NCI-H2196 (cell line): ENCODE data around the gene CRELD2.

ENCODE experiments used
- DNase-seq: peaks from one replicate; lab custom pipeline; 2025; ENCODE audit not compliant: unreplicated experiment; lab: John Stamatoyannopoulos, UW

CRELD2 gene

DNA sequence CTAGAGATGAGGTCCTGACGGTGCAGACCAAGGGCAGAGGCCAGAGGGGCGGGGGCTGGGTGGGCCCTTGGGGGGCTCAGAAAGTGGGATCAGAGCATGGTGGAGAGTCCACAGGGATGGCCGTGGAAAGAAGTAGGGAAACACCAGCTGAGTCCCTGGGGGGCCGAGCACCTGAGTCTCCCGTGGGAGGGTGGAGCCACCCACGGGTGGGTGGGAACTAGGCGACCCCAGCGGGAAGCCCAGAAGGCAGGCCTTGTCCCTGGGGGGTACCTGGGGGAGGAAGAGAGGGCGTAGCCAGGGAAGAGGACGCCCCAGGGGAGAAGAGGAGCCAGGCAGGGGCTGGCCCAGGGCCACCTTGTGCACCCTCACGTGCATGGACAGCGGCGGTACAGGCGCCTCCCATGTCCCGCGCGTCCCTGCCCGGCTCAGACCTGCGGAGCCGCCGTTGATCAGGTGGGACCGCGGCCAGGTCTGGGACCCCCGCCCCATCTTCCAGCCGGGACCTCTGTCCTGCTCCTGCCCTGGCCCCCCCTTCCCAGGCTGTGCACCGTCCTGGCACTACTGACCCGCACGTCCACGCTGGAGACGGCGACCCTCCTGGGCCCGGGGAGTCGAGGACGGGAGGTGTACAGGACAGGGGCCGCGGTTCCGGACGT, 10.2 kb downstream of the CRELD2 start:
- no peak for DNase-seq

DNA sequence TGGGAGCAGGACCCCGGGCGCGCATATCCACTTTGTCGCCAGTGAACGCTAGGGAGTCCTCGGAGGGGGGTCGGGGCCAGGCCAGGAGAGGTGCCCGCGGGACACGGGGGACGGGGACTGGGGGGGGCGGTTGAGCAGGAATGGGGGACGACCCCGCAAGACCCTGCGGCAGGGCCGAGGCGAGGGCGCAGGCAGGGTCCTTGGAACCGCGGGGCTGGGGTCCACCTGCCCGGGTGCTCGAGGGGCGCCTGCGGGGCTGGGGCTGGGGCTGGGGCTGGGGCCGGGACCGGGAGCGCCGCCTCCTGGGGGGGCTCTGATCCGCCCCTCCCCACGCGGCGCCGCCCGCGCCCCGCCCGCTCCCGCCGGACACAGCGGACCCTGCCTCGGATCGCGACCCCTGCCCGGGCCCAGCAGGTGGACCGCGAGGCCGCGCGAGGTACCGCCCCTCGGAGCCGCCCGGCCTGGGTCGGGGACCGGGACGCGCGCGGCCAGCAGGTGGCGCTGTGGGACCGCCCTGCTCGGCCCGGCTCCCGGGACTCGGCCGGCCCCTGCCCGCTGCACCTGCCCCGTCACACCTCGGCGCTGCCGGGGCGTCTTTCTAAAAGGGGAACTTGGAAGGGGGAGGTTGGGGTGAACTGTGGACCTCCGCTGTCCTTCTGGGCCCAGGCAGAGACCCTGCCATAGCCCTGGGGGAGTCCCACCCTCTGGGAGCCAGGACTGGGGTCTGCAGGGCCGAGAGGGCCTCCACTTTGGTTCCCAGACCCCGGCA, 11.0 kb downstream of the CRELD2 start:
- peak; percentile 48 for DNase-seq

DNA sequence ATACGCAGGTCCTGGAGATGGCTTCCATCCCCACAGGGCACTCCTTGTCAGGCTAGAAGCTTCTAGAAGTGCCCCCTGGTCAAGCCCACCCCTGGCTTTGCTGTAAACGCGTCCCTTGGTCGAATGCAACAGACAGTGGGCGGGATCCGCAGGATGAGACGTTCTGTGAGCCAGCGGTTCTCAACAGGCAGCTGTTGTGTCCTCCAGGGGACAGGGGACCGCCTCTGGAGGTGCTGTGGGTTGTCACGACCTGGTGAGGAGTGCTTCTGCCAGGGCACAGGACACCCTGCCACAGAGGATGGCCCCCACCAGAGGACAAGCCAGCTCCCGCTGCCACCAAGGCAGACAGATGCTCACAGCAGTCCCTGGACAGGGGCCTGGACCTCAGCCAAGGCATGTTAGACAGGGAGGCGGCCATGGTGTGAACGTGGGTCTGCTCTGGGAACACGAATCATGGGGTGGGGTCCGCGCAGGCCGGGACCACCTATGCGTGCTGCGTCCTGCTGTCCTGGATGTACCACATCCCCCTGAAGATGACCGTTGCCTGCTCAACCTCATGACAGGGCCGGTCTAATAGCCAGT, 11.7 kb downstream of the CRELD2 start:
- DNase-seq: no peak

DNA sequence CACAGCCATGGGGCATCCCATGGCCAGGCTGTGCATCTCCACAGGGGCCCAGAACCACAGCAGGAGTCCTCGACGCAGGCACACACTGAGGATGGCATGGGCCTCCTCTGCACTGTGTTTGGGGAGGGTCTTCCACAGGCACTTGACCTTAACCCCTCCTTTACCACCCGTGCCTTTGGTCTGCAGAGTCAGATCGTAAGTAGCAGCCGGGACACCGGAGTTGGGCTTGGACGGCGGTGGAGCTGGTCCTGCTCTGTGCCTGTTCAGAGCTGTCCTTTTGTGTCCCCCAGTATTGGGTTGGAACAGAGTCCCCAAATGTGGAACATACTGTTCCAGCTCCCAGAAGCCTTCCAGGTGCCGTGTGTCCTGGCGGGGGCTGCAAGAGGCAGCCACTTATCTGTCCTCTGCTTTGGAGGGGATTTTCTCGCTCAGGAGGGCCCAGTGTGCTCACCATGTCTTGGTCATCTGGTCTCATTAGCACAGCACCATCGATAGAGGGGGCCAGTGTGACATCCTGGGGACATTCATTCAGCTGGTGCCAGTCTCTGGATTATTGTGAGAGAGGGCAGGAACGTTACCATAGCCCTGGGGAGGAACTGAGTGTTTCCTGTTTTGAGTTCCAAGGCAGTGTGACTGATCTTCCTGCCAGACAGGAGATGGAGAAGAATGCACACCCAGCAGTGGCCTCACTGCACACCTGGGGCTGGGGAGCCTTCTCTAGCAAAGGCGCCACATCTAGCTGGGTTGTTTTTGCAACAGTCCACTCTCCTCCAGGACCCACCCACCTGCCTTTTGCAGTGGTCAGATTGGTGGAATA, 12.4 kb downstream of the CRELD2 start:
- DNase-seq: peak; percentile 26

DNA sequence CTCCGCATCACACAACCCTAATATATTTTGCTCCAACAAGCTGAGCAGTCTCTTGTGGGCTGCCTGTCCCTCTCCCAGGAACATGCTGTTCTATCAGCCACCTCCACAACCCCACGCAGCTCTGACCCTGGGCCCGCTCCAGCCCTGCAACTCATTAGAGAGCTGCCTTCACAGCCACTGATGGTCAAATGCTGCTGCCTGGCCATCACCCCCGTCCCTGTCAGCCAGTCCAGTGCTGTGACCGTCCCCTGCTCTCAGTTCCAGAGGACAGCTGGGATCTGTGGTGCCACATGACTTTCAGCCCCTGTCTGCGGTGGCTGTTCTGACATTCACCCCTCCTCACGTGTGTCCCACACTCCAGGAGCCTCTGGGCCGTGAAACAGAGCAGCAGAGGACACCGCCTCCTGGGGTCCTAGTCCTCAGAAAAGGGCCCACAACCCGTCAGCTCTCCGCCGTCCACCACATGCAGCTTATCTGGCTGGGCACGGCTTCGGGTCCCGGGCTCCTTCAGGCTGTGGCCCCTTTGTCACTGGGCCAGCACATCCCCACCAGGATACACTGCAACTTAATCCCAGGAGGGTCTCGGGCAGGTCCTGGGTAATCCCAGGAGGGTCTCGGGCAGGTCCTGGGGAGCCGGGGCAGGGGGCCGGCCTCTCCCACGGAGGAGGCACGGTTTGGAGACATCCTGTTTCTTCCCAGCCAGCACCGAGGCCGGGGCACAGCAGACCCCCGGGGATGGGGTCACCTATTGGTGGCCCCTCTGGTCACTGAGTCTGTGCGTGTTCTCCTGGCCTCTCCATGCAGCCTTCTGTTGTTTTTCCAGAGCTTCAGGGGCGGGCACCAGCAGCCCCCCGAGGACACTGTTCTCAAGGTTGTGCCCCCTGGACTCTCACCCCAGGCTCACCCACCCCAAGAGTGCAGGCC, 15.1 kb downstream of the CRELD2 start:
- no peak for DNase-seq

DNA sequence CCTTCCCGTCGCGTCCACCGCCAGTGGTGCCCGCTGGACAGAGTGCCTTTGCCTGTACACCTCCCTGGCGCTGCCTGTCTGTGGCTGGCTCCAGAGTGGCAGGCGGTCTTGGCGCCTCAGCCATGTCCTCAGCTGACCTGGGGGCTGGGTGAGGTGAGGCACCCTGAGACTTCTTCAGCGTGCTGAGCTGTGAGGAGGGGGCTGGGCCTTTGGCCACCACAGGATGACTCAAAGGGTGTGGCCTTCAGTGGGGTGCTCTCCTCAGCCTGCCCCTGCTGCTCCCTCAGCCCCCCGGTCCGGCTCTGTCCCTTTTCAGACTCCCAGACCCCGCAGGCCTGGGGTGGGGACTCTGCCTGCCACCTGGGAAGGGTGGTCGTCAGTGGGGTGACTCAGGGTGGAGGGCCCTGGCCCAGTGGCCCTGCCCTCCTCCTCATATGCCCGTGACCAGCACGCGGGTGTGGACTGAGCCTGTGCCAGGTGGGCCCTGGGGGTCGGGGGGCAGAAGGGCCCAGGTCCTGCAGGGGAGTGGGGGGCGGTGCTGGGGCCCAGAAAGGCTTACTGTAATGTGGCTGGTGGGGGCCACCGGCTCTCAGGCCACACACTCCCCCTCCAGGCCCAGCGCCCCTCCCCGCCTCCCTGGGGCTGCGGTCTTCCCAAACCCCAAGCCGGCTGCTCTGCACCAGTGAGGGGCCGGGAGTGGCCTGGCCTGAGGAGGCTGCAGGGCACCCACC, 15.9 kb downstream of the CRELD2 start:
- DNase-seq: no peak

DNA sequence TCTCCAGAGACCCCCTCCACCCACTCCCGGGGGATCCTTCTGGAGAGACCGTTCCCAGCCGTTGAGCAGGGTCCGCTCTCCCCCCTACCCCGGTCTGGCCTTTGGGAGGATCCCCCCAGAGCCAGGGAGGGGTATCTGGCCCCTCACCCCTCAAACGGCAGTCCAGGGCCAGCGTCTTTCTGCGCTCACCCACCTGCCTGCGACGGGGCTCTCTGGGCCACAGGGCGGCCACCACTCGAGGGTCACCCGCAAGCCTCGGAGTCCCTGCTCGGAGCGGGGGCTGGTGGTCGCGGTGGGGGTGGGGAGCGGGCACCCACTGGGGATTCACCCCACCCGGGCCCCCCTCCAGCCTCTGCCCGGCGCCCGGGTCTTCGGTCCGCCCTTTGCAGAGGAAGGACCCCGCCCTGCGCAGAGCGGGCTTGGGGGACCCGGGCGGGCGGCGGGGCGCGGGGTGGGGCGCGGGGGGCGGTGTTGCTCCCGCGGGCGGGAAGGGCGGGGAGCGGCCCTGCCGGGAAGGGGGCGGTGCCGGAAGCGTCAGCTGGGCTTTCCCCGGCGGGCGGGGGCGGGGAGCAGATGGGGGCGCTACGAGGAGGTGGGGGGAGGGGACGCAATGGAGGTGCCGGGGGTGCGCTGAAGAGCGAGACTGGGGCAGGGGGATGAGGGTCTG, 16.6 kb downstream of the CRELD2 start:
- DNase-seq: peak; percentile 42

DNA sequence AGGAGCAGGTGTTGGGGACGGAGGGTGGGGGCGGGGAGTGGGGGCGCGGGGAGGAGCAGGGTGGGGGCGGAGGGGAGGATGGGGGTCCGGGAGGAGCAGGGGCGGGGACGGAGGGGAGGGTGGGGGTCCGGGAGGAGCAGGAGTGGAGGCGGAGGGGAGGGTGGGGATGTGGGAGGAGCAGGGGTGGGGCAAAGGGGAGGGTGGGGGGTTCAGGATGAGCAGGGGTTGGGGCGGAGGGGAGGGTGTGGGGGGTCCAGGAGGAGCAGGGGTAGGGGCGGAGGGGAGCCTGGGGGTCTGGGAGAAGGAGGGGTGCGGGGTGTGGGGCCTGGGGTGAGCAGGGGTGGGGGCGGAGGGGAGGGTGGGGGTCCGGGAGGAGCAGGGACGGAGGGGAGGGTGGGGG, 17.1 kb downstream of the CRELD2 start:
- no peak for DNase-seq

DNA sequence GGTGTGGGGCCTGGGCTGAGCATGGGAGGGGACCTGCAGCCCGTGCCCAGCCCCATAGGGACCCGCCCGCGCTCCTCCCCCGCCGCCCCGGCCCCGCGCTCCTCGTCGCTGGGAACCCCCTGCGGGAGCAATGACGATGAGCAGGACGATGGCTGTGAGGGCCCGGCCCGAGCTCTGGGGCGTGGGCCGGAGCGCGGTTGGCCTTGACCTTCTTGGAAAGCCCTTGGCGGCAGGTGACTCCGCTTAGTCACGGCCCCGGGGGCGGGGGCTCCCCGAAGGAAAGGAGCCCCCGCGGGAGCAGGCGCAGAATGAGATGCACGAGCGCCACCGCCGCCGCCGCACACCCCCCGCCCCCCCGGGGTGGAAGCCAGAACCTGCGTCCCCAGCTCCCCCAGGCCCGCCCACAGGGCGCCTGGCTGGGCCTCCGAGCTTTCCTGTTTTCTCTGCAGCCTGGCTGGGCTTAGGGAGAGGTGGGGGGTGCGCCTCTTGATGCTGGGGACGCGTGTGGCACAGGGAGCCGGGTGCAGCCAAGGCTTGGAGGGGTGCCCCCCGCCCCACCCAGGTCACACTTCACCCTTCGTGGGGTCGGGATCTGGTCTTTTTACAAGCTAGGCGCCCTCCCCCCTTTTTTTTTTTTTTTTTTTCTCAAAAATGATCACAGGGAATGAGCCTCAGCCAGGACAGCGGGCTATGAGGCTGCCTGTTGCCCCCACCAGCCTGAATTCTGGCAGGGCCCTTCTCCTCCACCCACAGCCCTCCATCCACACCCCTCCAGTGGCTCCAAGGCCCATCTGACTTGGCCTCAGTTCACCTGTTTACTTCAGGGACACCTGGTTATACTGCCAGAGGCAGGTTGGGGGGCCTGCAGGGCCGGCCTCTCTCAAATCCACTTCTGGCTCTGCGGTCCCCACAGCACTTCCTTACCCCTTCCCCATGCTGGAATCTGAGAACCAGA, 17.9 kb downstream of the CRELD2 start:
- peak; percentile 94 for DNase-seq

DNA sequence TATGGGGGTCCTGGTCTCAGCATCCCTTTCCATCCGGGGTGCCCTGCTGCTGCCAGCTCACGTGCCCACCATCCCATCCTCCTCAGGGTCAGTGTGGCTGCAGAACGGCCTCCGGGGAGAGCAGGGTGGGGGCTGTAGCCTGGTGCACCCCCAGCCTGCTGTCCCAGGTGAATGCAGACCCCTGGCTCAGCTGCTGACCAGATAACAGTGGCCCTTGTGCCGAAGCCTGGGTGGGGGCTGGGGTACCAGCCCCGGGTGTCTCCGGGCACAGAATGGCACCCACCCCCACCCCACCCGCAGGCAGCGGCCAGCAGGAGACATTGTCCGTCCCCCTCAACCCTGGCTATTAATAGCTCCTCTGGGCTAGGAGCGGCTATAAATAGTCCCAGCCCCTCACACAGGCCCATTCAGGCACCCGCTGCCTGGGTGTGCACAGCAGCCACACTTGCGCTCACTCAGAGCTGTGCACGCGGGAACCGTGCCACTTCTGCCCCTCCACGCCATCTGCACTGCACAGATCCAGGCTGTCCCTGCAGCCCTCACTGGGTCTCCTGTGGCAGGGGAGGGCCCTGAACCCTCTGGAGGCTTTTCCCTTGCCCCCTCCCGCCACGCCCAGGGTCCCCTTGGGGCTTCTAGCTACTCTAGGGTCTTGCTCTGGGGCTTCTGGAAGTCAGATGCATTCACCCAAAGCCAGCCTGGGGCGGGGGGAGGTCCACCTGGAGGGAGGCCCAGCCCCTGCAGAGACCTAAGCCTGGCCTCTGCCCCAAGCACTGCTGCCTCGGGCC, 18.7 kb downstream of the CRELD2 start:
- no peak for DNase-seq

DNA sequence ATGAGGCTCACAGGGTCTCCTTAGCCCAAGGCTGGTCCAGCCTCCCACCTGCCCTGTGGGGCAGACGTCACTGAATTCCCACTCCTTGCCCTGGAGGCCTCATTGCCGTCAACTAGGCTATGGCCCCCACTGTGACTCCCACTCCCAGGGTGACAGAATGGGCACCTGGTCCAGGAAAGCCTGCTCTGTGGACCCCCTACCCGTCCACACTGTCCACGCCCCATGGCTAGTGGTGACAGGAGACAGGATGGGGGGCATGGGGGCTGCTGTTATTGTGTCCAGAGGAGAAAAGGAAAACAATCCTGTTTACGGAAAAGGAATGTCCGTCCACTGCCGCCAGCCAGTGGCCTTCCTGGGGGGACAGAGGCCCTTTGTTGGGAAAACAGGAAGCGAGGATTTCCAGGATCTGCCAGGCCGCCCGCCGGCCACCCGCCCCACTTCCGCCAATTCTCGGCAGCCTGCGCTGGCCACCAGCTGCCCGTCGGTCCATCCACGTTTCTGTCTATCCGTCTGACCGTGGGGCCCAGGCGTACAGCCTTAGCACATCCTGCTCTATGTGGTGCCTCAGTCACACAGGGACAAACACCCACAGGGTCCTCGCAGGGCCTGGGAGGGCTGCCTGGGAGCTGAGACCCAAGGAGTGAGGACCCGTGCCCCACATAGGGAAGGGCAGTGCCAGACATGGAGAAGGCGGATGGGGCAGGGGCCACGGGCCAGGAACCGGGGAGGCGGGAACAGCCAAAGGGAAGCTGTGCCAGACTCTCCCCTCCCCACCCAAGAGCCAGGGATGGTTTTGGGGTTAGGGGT, 19.5 kb downstream of the CRELD2 start:
- DNase-seq: no peak

DNA sequence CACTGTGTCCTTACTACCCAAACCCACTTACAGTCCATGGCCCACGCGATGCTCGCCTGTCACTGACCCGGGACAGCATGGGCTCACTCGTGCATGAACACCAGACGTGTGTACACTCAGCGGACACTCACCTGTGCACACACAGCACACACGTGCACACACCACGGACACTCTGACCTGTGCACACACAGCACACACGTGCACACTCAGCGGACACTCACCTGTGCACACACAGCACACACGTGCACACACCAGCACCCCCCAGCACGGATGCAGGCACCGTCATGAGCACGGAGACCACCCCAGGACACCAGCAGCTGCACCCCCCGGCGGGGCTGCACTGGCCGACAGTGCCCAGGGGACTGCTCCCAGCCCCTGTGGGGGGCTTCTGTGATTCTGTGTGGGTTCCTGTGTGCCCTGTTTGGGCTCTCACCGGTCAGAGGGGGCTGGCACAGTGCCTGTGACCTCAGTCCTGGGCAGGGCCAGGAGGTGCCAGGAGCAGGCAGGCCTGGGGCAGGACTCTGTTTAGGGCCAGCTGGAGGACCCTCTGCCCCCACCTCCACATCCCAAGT, 20.2 kb downstream of the CRELD2 start:
- no peak for DNase-seq

DNA sequence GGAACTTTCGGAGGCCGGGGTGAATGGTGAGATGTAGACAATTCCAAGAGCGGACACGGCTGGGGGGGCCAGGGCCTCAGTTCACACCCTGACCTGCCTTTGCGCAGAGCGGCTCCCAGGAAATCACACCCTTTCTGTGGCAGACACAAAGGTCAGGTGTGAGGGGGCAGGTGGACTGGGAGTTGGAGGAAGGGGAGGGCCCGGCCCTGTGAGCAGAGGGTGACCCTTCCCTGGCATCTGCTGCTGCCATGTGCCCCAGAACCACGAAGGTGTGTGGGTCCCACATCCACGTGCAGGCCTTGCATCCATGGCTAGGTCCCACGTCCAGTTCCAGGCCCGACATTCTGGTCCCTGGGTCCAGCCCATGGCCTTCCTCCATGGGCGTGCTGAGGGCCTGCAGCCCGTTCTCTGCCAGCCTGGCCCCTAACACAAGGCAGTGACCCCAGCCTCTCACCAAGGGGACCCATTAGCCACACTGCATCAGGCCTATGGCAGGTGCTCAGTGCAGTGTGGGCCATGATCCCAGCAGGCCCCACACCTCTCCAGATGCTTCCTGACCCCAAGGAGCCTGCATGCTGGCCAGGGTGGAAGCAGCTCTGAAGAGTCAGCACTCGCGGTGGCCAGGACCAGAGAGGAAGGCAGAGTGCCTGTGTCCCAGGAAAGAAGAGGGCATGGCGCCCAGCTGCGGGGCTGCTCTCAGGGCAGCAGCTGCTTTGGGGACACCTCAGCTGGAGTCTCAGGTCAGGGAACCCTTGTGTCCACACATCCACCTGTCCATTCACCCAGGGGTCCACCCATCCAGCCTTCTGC, 23.3 kb downstream of the CRELD2 start:
- no peak for DNase-seq

DNA sequence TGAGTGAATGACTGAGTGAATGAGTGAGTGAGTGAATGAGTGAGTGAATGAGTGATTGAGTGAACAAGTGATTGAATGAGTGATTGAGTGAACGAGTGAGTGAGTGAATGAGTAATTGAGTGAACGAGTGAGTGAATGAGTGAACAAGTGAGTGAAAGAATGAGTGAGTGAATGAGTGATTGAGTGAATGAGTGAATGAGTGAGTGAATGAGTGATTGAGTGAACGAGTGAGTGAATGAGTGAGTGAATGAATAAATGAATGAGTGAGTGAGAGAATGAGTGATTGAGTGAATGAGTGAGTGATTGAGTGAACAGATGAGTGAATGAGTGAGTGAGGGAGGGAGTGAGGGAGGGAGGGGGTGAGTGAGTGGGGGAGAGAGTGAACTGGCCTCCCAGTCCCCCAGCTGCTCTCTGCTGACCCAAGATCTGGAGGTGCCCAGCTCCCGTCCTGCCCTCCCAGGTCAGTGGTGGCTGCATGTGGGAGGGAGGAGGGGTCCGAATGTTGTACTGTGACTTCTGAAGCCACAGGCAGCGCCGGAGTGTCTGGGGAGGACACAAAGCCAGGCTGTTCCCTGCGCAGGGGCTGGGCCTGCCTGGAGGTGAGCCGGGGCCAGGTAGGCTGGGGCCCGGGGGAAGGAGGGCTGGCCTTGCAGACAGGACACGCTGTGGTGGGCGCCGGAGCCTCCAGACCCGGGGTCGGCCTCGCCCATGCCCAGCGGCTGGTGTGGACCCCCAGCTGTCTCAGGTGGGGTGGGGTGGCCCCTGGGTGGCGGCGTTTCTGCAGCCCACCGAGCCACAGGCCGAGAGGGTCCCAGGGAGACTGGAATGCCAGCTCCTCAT, 24.4 kb downstream of the CRELD2 start:
- no peak for DNase-seq

DNA sequence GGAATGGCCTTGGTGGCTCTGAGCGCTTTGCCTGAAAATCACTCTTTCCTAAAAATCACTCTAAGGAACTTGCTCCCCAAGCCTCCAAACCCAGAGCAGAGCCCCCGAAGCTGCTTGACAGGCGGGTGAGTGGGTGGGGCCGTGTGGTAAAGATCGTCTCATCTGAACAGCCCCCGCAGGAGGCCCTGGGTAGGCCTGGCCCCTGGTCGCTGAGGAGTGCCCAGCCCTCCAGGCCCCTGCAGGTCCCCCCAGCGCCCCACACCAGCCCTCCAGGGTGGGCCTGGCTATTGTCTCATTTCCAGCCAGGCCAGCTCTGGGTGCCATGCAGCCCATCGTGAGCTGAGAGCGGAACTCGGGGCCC, 25.0 kb downstream of the CRELD2 start:
- DNase-seq: no peak
